SU-DHL-6 (cell line): ENCODE measurements around the gene MBNL1.

ENCODE experiments used
- H2AFZ ChIP-seq: fragments of 200-600 bp; sonication (generic); 2 replicates; pipeline ENCODE4 v1.6.1; 2014; ENCODE audit warnings: low read depth, mild to moderate bottlenecking, moderate library complexity, mixed read lengths, antibody characterized with exemption, low read length; ENCODE audit not compliant: severe bottlenecking
- H3F3A ChIP-seq: fragments of 200-600 bp; shearing (Covaris generic); 2 replicates; pipeline ENCODE4 v1.6.0; 2016; ENCODE audit warnings: antibody characterized with exemption, mild to moderate bottlenecking; ENCODE audit not compliant: insufficient read depth
- H3K27ac ChIP-seq: fragments of 200-600 bp; sonication (generic); 2 replicates; pipeline ENCODE4 v1.5.1; 2016; ENCODE audit warnings: low read depth, mild to moderate bottlenecking, low read length, moderate library complexity, mixed read lengths
- H3K27me3 ChIP-seq: fragments of 200-600 bp; sonication (generic), shearing (Covaris generic); 2 replicates; pipeline ENCODE4 v1.6.0; 2014; ENCODE audit warnings: mild to moderate bottlenecking, low read length
- H3K36me3 ChIP-seq: fragments of 200-600 bp; sonication (generic); 2 replicates; pipeline ENCODE4 v1.6.1; 2014; ENCODE audit warnings: mild to moderate bottlenecking, low read length, mixed read lengths
- H3K4me2 ChIP-seq: fragments of 300-600, 200-600 bp; shearing (Covaris generic), sonication (generic); 2 replicates; pipeline ENCODE4 v1.6.0; 2014; ENCODE audit warnings: low read length, low read depth, mild to moderate bottlenecking; ENCODE audit not compliant: poor library complexity, severe bottlenecking
- H3K4me3 ChIP-seq: fragments of 200-600 bp; sonication (generic); 2 replicates; pipeline ENCODE4 v1.5.1; 2014; ENCODE audit warnings: antibody characterized with exemption, low read length, mild to moderate bottlenecking, mixed read lengths; ENCODE audit not compliant: insufficient read depth, poor library complexity, severe bottlenecking
- H3K79me2 ChIP-seq: fragments of 200-600 bp; sonication (generic); 2 replicates; pipeline ENCODE4 v1.6.1; 2014; ENCODE audit warnings: mild to moderate bottlenecking, low read length, moderate library complexity; ENCODE audit not compliant: insufficient read depth
- H3K9ac ChIP-seq: fragments of 200-600 bp; sonication (generic); 2 replicates; pipeline ENCODE4 v1.7.0; 2014; ENCODE audit warnings: mild to moderate bottlenecking, low read length
- H3K9me2 ChIP-seq: fragments of 200-600 bp; sonication (generic); replicated peaks from 2 replicates; pipeline ENCODE4 v1.6.1; 2014; ENCODE audit warnings: low read length; ENCODE audit not compliant: insufficient read depth
- H3K9me3 ChIP-seq: fragments of 200-600 bp; sonication (generic); 2 replicates; pipeline ENCODE4 v1.6.1; 2014; ENCODE audit warnings: low read length, mixed read lengths; ENCODE audit not compliant: insufficient read depth
- H4K20me1 ChIP-seq: fragments of 200-600 bp; sonication (generic); 2 replicates; pipeline ENCODE4 v1.6.1; 2014; ENCODE audit warnings: low read depth, mild to moderate bottlenecking, antibody characterized with exemption, low read length, moderate library complexity, mixed read lengths
- EZH2phosphoT487 ChIP-seq: fragments of 200-600 bp; sonication (generic), shearing (Covaris generic); conservative IDR thresholded peaks from 2 replicates; pipeline ENCODE4 v1.6.1; 2018; ENCODE audit warnings: mild to moderate bottlenecking, antibody characterized with exemption, low read length, moderate library complexity, mixed read lengths
- TF ChIP-seq, protein P1 (sequence below): fragments of 200-600 bp; sonication (generic); IDR thresholded peaks from one replicate; pipeline ENCODE4 v1.5.1; 2017; ENCODE audit warnings: antibody characterized with exemption, mild to moderate bottlenecking, low read length, moderate library complexity; ENCODE audit not compliant: insufficient read depth, poor library complexity, severe bottlenecking

Gene MBNL1

DNA sequence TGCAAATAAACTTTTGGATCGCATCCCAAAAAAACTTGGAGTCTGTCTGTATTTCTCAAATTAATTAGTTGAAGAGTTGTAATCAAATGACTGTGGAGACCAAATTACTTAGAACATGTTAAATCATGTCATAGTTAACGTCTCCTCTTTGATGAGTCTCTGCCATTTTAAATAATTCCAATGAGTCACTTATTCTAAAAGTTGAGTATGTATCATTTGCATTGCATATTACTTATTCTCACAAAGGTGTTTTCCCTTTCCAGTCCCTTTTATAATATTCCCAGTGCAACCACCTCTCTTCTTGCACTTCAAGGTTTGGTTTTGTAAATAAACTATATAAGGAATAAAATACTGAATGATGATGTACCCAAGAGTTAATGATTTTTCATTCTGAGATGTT lies 36.0 kb upstream of the MBNL1 start:
- Histone ChIP-seq H3K27ac (no peak overlapping the region), H3K4me3 (no peak overlapping the region), H3K79me2 (no peaks in the 10 kb centered on the region), H3K4me2 (no peak overlapping the region), H3K9ac (no peak overlapping the region), H3K9me3 (no peaks in the 10 kb centered on the region), H3F3A (no peaks in the 10 kb centered on the region), H3K36me3 (no peaks in the 10 kb centered on the region), H2AFZ (no peak overlapping the region), H3K27me3 (no peaks in the 10 kb centered on the region), H3K9me2 (no peaks in the 10 kb centered on the region), H4K20me1 (no peaks in the 10 kb centered on the region)
- no peak for TF ChIP-seq EZH2phosphoT487
- TF ChIP-seq, protein P1, sequence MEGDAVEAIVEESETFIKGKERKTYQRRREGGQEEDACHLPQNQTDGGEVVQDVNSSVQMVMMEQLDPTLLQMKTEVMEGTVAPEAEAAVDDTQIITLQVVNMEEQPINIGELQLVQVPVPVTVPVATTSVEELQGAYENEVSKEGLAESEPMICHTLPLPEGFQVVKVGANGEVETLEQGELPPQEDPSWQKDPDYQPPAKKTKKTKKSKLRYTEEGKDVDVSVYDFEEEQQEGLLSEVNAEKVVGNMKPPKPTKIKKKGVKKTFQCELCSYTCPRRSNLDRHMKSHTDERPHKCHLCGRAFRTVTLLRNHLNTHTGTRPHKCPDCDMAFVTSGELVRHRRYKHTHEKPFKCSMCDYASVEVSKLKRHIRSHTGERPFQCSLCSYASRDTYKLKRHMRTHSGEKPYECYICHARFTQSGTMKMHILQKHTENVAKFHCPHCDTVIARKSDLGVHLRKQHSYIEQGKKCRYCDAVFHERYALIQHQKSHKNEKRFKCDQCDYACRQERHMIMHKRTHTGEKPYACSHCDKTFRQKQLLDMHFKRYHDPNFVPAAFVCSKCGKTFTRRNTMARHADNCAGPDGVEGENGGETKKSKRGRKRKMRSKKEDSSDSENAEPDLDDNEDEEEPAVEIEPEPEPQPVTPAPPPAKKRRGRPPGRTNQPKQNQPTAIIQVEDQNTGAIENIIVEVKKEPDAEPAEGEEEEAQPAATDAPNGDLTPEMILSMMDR: no peak

DNA sequence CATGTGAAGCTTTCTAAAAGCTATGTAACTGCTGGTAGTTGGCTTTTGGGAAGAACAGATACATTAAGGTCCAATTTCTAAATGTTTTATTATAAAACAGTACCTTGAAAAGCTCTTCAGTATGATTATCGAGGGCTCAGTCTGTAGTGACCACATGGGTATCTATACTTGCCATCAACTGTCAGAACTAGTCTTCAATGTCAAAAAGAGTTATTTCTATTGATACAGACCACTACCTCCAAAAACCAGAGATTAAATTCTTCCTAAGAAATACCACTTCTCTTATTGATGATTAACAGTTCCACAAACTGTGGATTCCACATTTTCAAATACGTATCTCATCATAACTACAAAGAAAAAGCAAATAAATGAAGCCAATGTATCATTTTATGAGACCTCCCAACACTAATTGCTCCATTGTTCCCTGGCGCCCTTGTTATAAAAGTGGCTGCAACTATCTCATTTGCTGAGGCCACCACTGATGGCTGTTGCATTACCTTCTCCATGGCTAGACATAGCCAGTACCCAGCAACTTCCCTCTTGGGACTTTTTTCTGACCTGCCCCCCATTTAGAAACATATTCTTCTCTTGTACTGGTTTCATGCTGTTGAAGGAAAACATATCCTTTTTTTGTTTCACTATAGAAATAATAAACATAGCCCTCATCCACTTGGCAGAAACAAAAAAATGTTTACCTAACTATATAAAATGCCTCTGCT lies 33.9 kb upstream of the MBNL1 start:
- Histone ChIP-seq H3K36me3 (no peaks in the 10 kb centered on the region), H4K20me1 (no peaks in the 10 kb centered on the region), H3K4me3 (no peak overlapping the region), H3K9me3 (no peaks in the 10 kb centered on the region), H3K27ac (no peak overlapping the region), H2AFZ (no peak overlapping the region), H3K9me2 (no peaks in the 10 kb centered on the region), H3K79me2 (no peaks in the 10 kb centered on the region), H3K4me2 (no peak overlapping the region), H3K9ac (no peak overlapping the region), H3F3A (no peaks in the 10 kb centered on the region), H3K27me3 (no peaks in the 10 kb centered on the region)
- TF ChIP-seq, protein P1: no peak
- no peak for TF ChIP-seq EZH2phosphoT487

GRCh38 chr3:152235709-152236298 lies 32.9 kb upstream of the MBNL1 start:
- H3K9ac ChIP-seq: no peak overlapping the region
- no peak overlapping the region for H3K27ac ChIP-seq

More at GRCh38 chr3:152235709-152236298, 32.9 kb upstream of the MBNL1 start:
- no peaks in the 10 kb centered on the region for H3K9me3 ChIP-seq
- H4K20me1 ChIP-seq: no peaks in the 10 kb centered on the region
- H3K4me3 ChIP-seq: no peak overlapping the region
- H3K79me2 ChIP-seq: no peaks in the 10 kb centered on the region
- no peak overlapping the region for H2AFZ ChIP-seq
- no peaks in the 10 kb centered on the region for H3K36me3 ChIP-seq
- H3K9me2 ChIP-seq: no peaks in the 10 kb centered on the region
- H3K4me2 ChIP-seq: no peak overlapping the region
- no peaks in the 10 kb centered on the region for H3K27me3 ChIP-seq
- TF ChIP-seq, protein P1: no peak
- no peak for TF ChIP-seq EZH2phosphoT487
- H3F3A ChIP-seq: no peaks in the 10 kb centered on the region
